Endodermal cell (in vitro differentiated cells): ENCODE data around the gene TMLHE. TPM values are rescaled to one million over a fixed set of nuclear protein-coding genes. Genes with fewer than 3 reads are reported as not detected.
"Not testable (repeated sequence)": the region's sequence is repeated elsewhere in the genome, so short reads cannot be mapped to it uniquely, and the experiment has no call there.

Source experiments
- DNase-seq: peaks from one replicate; pipeline ENCODE4 v3.0.0-alpha.2; 2017
- H3K27ac ChIP-seq: 2 replicates; pipeline ENCODE4 v1.5.1; 2013; ENCODE audit warnings: mild to moderate bottlenecking, low read depth, low read length, moderate library complexity
- H3K27me3 ChIP-seq: 2 replicates; pipeline ENCODE4 v1.6.1; 2013; ENCODE audit warnings: mild to moderate bottlenecking, low read length, moderate library complexity; ENCODE audit not compliant: insufficient read depth, control insufficient read depth, poor library complexity, severe bottlenecking
- H3K36me3 ChIP-seq: 2 replicates; pipeline ENCODE4 v1.7.0; 2013; ENCODE audit warnings: mild to moderate bottlenecking, low read length, moderate library complexity; ENCODE audit not compliant: control insufficient read depth, insufficient read depth
- H3K4me1 ChIP-seq: one replicate; pipeline ENCODE4 v1.7.0; 2013; ENCODE audit warnings: low read length; ENCODE audit not compliant: control insufficient read depth, insufficient read depth
- H3K4me3 ChIP-seq: 2 replicates; pipeline ENCODE4 v1.5.1; 2013; ENCODE audit warnings: mild to moderate bottlenecking, low read length, moderate library complexity
- H3K9ac ChIP-seq: 2 replicates; pipeline ENCODE4 v1.6.1; 2013; ENCODE audit warnings: mild to moderate bottlenecking, low read length, moderate library complexity; ENCODE audit not compliant: poor library complexity, severe bottlenecking; ENCODE audit errors: extremely low read depth
- H3K9me3 ChIP-seq: 2 replicates; pipeline ENCODE4 v1.6.1; 2013; ENCODE audit warnings: mild to moderate bottlenecking, low read length, moderate library complexity; ENCODE audit not compliant: control insufficient read depth
- H3K27ac Mint-ChIP-seq: 2 replicates; pipeline ENCODE4 v1.8.0; 2020; ENCODE audit warnings: mixed read lengths
- H3K27me3 Mint-ChIP-seq: 2 replicates; pipeline ENCODE4 v1.8.0; 2021; ENCODE audit warnings: mild to moderate bottlenecking, mixed read lengths; ENCODE audit not compliant: insufficient read depth
- H3K36me3 Mint-ChIP-seq: 2 replicates; pipeline ENCODE4 v1.8.0; 2020; ENCODE audit warnings: low read depth, mixed read lengths
- H3K4me1 Mint-ChIP-seq: 2 replicates; pipeline ENCODE4 v1.8.0; 2020; ENCODE audit warnings: mixed read lengths
- H3K4me3 Mint-ChIP-seq: 2 replicates; pipeline ENCODE4 v1.8.0; 2020; ENCODE audit warnings: mild to moderate bottlenecking, moderate library complexity, mixed read lengths
- H3K9me3 Mint-ChIP-seq: 2 replicates; pipeline ENCODE4 v1.8.0; 2020; ENCODE audit warnings: mild to moderate bottlenecking, mixed read lengths
- WGBS, 2 experiments: methylation state at CpG; one replicate each; pipeline versions ENCODE4 v1.1.5 to v1.1.7; 2013; ENCODE audit warnings: missing lambda C conversion rate in 2 of 2, mixed read lengths in 1 of 2; ENCODE audit not compliant: insufficient coverage in 1 of 2, insufficient read length in 1 of 2; 5-methylcytosine and 5-hydroxymethylcytosine counted together
- total RNA-seq, 2 donors: library from RNA; stranded (reverse); fragmentation: NEBNext Ultra II Directional in 1 of 2; extraction: Animal tissue kit (Norgen Biotek cat#: 25700) in 1 of 2; gene quantifications; 2 replicates in 1 of 2; 3 replicates in 1 of 2; pipeline ENCODE4 v1.2.1, GENCODE V29; 2021
- TF ChIP-seq, protein P1 (sequence below): fragments of 200-600 bp; sonication (generic); conservative IDR thresholded peaks from 2 replicates; pipeline ENCODE4 v1.5.0; 2021; ENCODE audit warnings: antibody characterized with exemption, mild to moderate bottlenecking

TMLHE gene
- total RNA-seq, 2 donors from 2014 or later = 20.5 to 24.1 TPM

DNA sequence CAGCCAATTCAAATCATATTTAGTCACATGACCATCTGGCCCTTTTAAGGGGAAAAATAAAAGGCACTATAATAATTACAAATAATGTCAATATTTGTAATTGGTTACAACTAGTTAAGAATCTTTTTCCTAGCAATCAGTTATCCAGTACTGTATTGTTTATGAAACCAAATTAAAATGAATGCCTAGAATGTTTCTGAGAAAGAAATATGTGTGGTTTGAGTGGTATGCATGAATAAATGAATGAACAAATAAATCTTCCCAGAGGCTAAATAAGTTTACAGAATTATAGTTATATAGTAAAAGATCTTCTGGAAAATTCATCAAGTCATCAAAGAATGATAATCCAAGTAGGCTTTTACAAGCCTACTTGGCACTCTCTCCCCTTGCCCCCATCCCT is 98.5 kb downstream of the TMLHE start:
- no peaks in the 10 kb centered on the region for H3K27me3 ChIP-seq
- no peak overlapping the region for H3K9ac ChIP-seq
- Mint-ChIP-seq H3K4me1 (no peaks in the 10 kb centered on the region), H3K27ac (no peak overlapping the region), H3K27me3 (no peaks in the 10 kb centered on the region), H3K9me3 (peaks cover 23% of the 10 kb centered on the region), H3K4me3 (no peak overlapping the region), H3K36me3 (peaks cover 32% of the 10 kb centered on the region)
- peaks cover 9% of the 10 kb centered on the region for H3K36me3 ChIP-seq
- no peak overlapping the region for H3K27ac ChIP-seq
- no peak for DNase-seq
- no peaks in the 10 kb centered on the region for H3K4me1 ChIP-seq
- no peak overlapping the region for H3K4me3 ChIP-seq
- TF ChIP-seq, protein P1, sequence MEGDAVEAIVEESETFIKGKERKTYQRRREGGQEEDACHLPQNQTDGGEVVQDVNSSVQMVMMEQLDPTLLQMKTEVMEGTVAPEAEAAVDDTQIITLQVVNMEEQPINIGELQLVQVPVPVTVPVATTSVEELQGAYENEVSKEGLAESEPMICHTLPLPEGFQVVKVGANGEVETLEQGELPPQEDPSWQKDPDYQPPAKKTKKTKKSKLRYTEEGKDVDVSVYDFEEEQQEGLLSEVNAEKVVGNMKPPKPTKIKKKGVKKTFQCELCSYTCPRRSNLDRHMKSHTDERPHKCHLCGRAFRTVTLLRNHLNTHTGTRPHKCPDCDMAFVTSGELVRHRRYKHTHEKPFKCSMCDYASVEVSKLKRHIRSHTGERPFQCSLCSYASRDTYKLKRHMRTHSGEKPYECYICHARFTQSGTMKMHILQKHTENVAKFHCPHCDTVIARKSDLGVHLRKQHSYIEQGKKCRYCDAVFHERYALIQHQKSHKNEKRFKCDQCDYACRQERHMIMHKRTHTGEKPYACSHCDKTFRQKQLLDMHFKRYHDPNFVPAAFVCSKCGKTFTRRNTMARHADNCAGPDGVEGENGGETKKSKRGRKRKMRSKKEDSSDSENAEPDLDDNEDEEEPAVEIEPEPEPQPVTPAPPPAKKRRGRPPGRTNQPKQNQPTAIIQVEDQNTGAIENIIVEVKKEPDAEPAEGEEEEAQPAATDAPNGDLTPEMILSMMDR = no peak
- no peaks in the 10 kb centered on the region for H3K9me3 ChIP-seq

DNA sequence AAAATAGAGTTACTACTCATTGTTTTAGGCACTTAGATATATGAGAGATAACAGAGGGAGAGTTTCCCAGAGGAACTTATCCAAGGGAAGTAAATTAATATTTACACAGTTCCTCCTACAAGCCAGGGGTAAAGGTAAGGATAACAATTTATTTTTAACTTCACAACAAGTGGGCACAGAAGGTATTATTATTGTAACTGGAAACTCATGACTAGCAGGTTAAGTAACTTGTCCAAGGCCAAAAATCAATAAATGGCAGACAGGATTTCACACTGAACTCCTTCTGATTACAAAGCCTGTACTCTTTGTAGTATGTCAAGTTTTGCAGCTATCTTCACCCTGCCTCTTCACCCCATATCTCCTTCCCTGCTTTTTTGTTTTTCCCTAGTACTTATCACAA is 107.5 kb downstream of the TMLHE start:
- no peak overlapping the region for H3K4me3 ChIP-seq
- Mint-ChIP-seq H3K4me1 (no peaks in the 10 kb centered on the region), H3K4me3 (no peak overlapping the region), H3K27ac (no peak overlapping the region), H3K9me3 (peaks cover 5% of the 10 kb centered on the region), H3K27me3 (no peaks in the 10 kb centered on the region), H3K36me3 (peaks cover 12% of the 10 kb centered on the region)
- DNase-seq = no peak
- TF ChIP-seq, protein P1 = no peak
- H3K36me3 ChIP-seq = peaks cover 5% of the 10 kb centered on the region
- H3K9ac ChIP-seq = no peak overlapping the region
- H3K27ac ChIP-seq = no peak overlapping the region
- no peaks in the 10 kb centered on the region for H3K9me3 ChIP-seq
- H3K4me1 ChIP-seq = no peaks in the 10 kb centered on the region
- no peaks in the 10 kb centered on the region for H3K27me3 ChIP-seq

GRCh38 chrX:155495134-155495533 is 117.6 kb downstream of the TMLHE start:
- not testable (repeated sequence) for H3K36me3 ChIP-seq, H3K4me3 ChIP-seq, H3K4me3 Mint-ChIP-seq, H3K36me3 Mint-ChIP-seq, H3K4me1 ChIP-seq, H3K9ac ChIP-seq, H3K9me3 ChIP-seq, DNase-seq, H3K4me1 Mint-ChIP-seq, H3K27ac ChIP-seq, H3K9me3 Mint-ChIP-seq, H3K27ac Mint-ChIP-seq, H3K27me3 Mint-ChIP-seq, H3K27me3 ChIP-seq
- no CpG with 5 or more reads among the region's 2 CpGs for WGBS, 2 experiments

- H3K9me3 Mint-ChIP-seq, H3K36me3 Mint-ChIP-seq, H3K27ac Mint-ChIP-seq, H3K4me3 Mint-ChIP-seq, H3K36me3 ChIP-seq, H3K27ac ChIP-seq, H3K27me3 ChIP-seq, H3K27me3 Mint-ChIP-seq, H3K4me1 Mint-ChIP-seq, H3K9me3 ChIP-seq, H3K4me1 ChIP-seq, DNase-seq, H3K4me3 ChIP-seq, H3K9ac ChIP-seq: not testable (repeated sequence)
- WGBS, 2 experiments = no CpG with 5 or more reads among the region's 3 CpGs
Observed at GRCh38 chrX:155491421-155491820, 121.3 kb downstream of the TMLHE start.

GRCh38 chrX:155477136-155477535 is 135.6 kb downstream of the TMLHE start:
- H3K9me3 ChIP-seq, H3K36me3 ChIP-seq, H3K4me1 Mint-ChIP-seq, DNase-seq, H3K4me3 ChIP-seq, H3K27me3 ChIP-seq, H3K9me3 Mint-ChIP-seq, H3K9ac ChIP-seq, H3K4me3 Mint-ChIP-seq, H3K27ac Mint-ChIP-seq, H3K27me3 Mint-ChIP-seq, H3K36me3 Mint-ChIP-seq, H3K27ac ChIP-seq, H3K4me1 ChIP-seq: not testable (repeated sequence)
- WGBS, 2 experiments = no CpG with 5 or more reads among the region's 7 CpGs

GRCh38 chrX:155466269-155466938 is 146.3 kb downstream of the TMLHE start:
- H3K4me1 Mint-ChIP-seq, H3K27ac Mint-ChIP-seq, H3K4me3 Mint-ChIP-seq, DNase-seq, H3K9ac ChIP-seq, H3K27me3 ChIP-seq, H3K36me3 Mint-ChIP-seq, H3K36me3 ChIP-seq, H3K4me1 ChIP-seq, H3K9me3 Mint-ChIP-seq, H3K9me3 ChIP-seq, H3K27ac ChIP-seq, H3K27me3 Mint-ChIP-seq, H3K4me3 ChIP-seq: not testable (repeated sequence)
- WGBS, 2 experiments = no CpG with 5 or more reads among the region's 9 CpGs
